Endothelial cell (in vitro differentiated cells): ENCODE results near the gene PLPPR1. TPM values are rescaled to one million over a fixed set of nuclear protein-coding genes. Genes with fewer than 3 reads are reported as not detected.

Experiments
- DNase-seq: peaks from one replicate; pipeline ENCODE4 v3.0.0; 2021; ENCODE audit warnings: low spot score
- H3K27ac Mint-ChIP-seq: one replicate; pipeline ENCODE4 v1.8.0; 2021; ENCODE audit warnings: mixed read lengths, inconsistent platforms; ENCODE audit not compliant: unreplicated experiment
- H3K27me3 Mint-ChIP-seq: one replicate; pipeline ENCODE4 v1.8.0; 2021; ENCODE audit warnings: mild to moderate bottlenecking, moderate library complexity, mixed read lengths, inconsistent platforms; ENCODE audit not compliant: unreplicated experiment
- H3K36me3 Mint-ChIP-seq: one replicate; pipeline ENCODE4 v1.8.0; 2021; ENCODE audit warnings: mild to moderate bottlenecking, low read depth, mixed read lengths, inconsistent platforms; ENCODE audit not compliant: unreplicated experiment
- H3K4me1 Mint-ChIP-seq: one replicate; pipeline ENCODE4 v1.8.0; 2021; ENCODE audit warnings: mild to moderate bottlenecking, mixed read lengths, inconsistent platforms; ENCODE audit not compliant: unreplicated experiment
- H3K4me3 Mint-ChIP-seq: one replicate; pipeline ENCODE4 v1.8.0; 2021; ENCODE audit warnings: mild to moderate bottlenecking, mixed read lengths, inconsistent platforms; ENCODE audit not compliant: unreplicated experiment
- H3K9me3 Mint-ChIP-seq: one replicate; pipeline ENCODE4 v1.8.0; 2021; ENCODE audit warnings: mixed read lengths, inconsistent platforms; ENCODE audit not compliant: unreplicated experiment
- CTCF ChIP-seq: fragments of 200-600 bp; sonication (generic); IDR thresholded peaks from one replicate; pipeline ENCODE4 v1.5.0; 2021; ENCODE audit warnings: antibody characterized with exemption; ENCODE audit not compliant: unreplicated experiment
- total RNA-seq: library from RNA; stranded (reverse); fragmentation: NEBNext Ultra II Directional; extraction: Animal tissue kit (Norgen Biotek cat#: 25700); gene quantifications from one replicate; pipeline ENCODE4 v1.2.1, GENCODE V29; 2021; ENCODE audit not compliant: unreplicated experiment

PLPPR1 gene
- total RNA-seq, 1 donor from 2014 or later: 0.15 TPM

GRCh38 chr9:101146508-101146907, 118.0 kb downstream of the PLPPR1 start:
- no peaks in the 10 kb centered on the region for H3K9me3 Mint-ChIP-seq
- no peak for DNase-seq
- H3K27ac Mint-ChIP-seq: no peak overlapping the region
- no peaks in the 10 kb centered on the region for H3K36me3 Mint-ChIP-seq
- H3K27me3 Mint-ChIP-seq: no peaks in the 10 kb centered on the region
- TF ChIP-seq CTCF: no peak
- H3K4me1 Mint-ChIP-seq: no peaks in the 10 kb centered on the region
- no peak overlapping the region for H3K4me3 Mint-ChIP-seq

DNA sequence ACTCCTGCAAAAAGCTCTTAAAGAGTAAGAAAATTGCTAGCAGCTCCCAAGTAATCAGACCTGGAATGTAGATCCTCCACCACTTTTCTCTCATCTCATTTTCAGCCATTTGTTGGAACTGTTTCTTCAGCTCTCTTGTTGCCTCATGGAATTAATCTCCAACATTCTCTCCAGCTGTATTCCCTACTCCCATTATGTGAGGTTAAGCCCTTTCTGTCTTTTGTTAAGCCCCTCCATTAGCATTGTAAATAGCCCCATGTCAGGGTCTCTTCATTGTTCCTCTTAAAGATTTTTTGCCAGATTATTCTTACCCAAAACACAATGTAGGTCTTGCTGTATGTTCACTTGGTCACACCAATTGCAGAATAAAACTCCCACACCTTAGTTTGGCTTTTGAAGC, 119.8 kb downstream of the PLPPR1 start:
- DNase-seq: no peak
- no peaks in the 10 kb centered on the region for H3K4me1 Mint-ChIP-seq
- H3K36me3 Mint-ChIP-seq: no peaks in the 10 kb centered on the region
- no peaks in the 10 kb centered on the region for H3K9me3 Mint-ChIP-seq
- H3K27ac Mint-ChIP-seq: no peak overlapping the region
- H3K4me3 Mint-ChIP-seq: no peak overlapping the region
- TF ChIP-seq CTCF: no peak
- H3K27me3 Mint-ChIP-seq: no peaks in the 10 kb centered on the region

DNA sequence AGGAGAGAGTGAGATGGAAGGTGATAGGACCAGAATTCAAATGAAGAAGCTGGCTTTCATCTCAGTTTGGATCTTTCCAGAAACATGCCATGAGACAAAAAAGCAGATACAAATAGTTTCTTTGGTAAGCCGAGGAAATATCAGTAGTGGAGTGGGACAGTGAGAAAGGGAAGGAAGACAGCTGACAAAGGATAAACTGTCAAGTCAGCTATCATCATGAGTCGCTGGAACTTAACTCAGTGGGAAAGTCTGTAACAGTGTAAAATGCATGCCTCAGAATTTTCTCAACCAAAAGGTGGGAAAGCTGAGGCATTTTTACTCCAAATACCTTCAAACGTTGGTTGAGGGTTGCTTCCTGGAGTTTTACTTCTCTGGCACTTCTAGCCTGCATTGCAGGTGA, 129.8 kb downstream of the PLPPR1 start:
- Mint-ChIP-seq H3K36me3 (no peaks in the 10 kb centered on the region), H3K27ac (no peak overlapping the region), H3K27me3 (no peaks in the 10 kb centered on the region), H3K4me1 (no peaks in the 10 kb centered on the region), H3K4me3 (no peak overlapping the region), H3K9me3 (no peaks in the 10 kb centered on the region)
- no peak for TF ChIP-seq CTCF
- no peak for DNase-seq

DNA sequence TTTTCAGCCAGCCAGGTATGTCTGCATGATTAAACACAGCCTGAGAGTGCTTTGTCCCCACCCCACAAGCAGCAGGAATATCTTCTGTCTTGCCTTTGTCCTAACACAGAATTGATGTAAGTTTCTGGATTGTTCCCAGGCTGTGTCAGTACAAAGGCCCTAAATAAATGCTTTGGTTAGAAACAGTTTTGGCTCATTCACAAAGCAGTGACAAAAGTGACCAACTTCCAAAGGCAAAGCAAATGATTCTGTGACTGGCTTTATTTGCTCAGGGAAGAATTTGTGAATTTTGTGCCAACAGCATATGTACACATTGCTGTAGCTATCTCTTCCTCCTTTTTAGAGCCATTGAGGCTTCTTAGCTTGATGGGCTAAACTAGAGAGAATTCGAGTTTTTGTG, 133.7 kb downstream of the PLPPR1 start:
- no peaks in the 10 kb centered on the region for H3K27me3 Mint-ChIP-seq
- peaks cover 12% of the 10 kb centered on the region for H3K4me1 Mint-ChIP-seq
- no peaks in the 10 kb centered on the region for H3K9me3 Mint-ChIP-seq
- no peaks in the 10 kb centered on the region for H3K36me3 Mint-ChIP-seq
- DNase-seq: no peak
- H3K4me3 Mint-ChIP-seq: no peak overlapping the region
- H3K27ac Mint-ChIP-seq: no peak overlapping the region
- no peak for TF ChIP-seq CTCF

- Mint-ChIP-seq H3K36me3 (no peaks in the 10 kb centered on the region), H3K27ac (no peak overlapping the region), H3K9me3 (no peaks in the 10 kb centered on the region), H3K4me3 (no peak overlapping the region), H3K27me3 (no peaks in the 10 kb centered on the region), H3K4me1 (peaks cover 15% of the 10 kb centered on the region)
- TF ChIP-seq CTCF: no peak
- DNase-seq: no peak
Measured at GRCh38 chr9:101165131-101165530, 136.6 kb downstream of the PLPPR1 start.
